BJ (cell line): ENCODE data around the gene TBC1D8. TPM values are rescaled to one million over a fixed set of nuclear protein-coding genes. Genes with fewer than 3 reads are reported as not detected.
A peak's percentile ranks its signal among the peaks of the same experiment; 100 is the strongest.

Experiments used
- CTCF ChIA-PET: fragments of 350-600 bp; formaldehyde crosslinking; extraction: SDS; loops from one replicate; lab custom pipeline; 2021; ENCODE audit warnings: antibody characterized with exemption, inconsistent platforms; lab: Yijun Ruan, JAX
- POLR2A ChIA-PET: fragments of 300-600 bp; sonication (Branson Sonifier 250); formaldehyde crosslinking; extraction: SDS; loops from one replicate; lab custom pipeline; 2021; ENCODE audit warnings: antibody characterized with exemption; lab: Charles Lee
- DNase-seq: peaks from one replicate; pipeline ENCODE4 v3.0.0-alpha.2; 2011; ENCODE audit warnings: low read depth
- H3K27me3 ChIP-seq: 2 replicates; pipeline ENCODE4 v1.6.0; 2011; ENCODE audit warnings: low read length; ENCODE audit not compliant: control insufficient read depth, insufficient read depth
- H3K36me3 ChIP-seq: 2 replicates; pipeline ENCODE4 v1.5.1; 2011; ENCODE audit warnings: low read length; ENCODE audit not compliant: control insufficient read depth, insufficient read depth
- H3K4me3 ChIP-seq: 2 replicates; pipeline ENCODE4 v1.5.1; 2011; ENCODE audit warnings: low read depth, mild to moderate bottlenecking, control low read depth, low read length
- polyA plus RNA-seq: library from polyadenylated mRNA; depleted of rRNA; stranded (reverse); fragments of >200 nt; gene quantifications from 2 replicates; pipeline ENCODE4 v1.2.3, GENCODE V29; 2011
- TF ChIP-seq, protein P1 (sequence below): IDR thresholded peaks from 2 replicates; pipeline ENCODE4 v1.5.1; 2011; ENCODE audit warnings: low read depth, mild to moderate bottlenecking, control low read depth, inconsistent platforms, low read length, moderate library complexity; ENCODE audit not compliant: insufficient read depth

Gene TBC1D8
- polyA plus RNA-seq, 1 experiment = 8.8 TPM

DNA sequence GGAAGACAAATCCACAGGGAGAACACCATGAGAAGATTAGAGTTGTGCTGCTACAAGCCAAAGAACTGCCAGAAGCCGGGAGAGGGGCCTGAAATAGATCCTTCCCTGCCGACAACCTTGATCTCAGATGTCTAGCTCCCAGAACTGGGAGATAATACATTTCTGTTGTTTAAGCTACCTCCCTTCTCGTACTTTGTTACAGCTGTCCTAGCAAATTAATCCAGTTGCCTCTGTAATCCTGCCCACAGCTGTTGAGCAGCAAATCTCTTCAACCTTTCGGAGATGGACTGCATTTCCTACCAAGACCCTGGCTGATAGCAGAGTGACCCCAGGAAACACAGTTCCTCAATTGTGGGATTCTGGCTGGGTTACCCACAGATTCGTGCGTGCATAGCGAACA lies 2.6 kb upstream of the TBC1D8 start:
- Histone ChIP-seq H3K36me3 (no peaks in the 10 kb centered on the region), H3K4me3 (no peak overlapping the region), H3K27me3 (no peaks in the 10 kb centered on the region; the same call in 1 of the 2 replicates)
- TF ChIP-seq, protein P1, sequence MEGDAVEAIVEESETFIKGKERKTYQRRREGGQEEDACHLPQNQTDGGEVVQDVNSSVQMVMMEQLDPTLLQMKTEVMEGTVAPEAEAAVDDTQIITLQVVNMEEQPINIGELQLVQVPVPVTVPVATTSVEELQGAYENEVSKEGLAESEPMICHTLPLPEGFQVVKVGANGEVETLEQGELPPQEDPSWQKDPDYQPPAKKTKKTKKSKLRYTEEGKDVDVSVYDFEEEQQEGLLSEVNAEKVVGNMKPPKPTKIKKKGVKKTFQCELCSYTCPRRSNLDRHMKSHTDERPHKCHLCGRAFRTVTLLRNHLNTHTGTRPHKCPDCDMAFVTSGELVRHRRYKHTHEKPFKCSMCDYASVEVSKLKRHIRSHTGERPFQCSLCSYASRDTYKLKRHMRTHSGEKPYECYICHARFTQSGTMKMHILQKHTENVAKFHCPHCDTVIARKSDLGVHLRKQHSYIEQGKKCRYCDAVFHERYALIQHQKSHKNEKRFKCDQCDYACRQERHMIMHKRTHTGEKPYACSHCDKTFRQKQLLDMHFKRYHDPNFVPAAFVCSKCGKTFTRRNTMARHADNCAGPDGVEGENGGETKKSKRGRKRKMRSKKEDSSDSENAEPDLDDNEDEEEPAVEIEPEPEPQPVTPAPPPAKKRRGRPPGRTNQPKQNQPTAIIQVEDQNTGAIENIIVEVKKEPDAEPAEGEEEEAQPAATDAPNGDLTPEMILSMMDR = no peak
- CTCF ChIA-PET = interaction anchor here (0.8 to 4.7 kb wide), 6 partner anchors 10 to 141 kb away, joined by 3 to 57 read pairs (median 5); no protein-coding TSS in a partner anchor
- POLR2A ChIA-PET = no interaction called here
- no peak for DNase-seq

DNA sequence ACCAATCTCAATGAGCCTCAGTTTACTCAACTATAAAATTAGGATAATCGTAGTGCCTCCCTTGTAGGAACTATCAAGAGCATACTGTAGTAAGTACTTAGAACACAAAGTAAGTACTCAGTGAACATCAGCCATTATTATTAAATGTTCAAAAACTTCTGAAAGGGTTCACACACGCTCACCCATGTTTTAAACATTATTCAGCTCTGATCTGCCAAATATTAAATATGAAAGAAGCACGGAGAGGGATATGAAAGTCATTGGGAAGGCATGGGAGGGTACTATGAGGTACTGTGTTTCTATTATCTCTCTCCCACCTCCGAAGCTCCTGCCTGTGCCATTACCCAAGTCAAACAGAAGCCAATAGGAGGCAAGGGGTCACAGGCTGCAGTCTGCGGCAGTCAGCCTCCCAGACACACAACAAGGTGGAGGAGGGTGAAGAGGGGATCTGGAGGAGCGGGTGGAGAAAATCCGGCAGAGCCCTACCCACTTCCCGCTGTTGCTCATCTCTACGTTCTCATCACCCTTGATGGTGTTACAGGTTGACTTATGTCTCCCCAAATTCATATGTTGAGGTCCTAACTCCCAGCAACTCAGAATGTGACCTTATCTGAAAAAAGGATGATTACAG lies 2.0 kb upstream of the TBC1D8 start:
- TF ChIP-seq, protein P1 = no peak
- no peak overlapping the region for H3K4me3 ChIP-seq
- POLR2A ChIA-PET = no interaction called here

DNA sequence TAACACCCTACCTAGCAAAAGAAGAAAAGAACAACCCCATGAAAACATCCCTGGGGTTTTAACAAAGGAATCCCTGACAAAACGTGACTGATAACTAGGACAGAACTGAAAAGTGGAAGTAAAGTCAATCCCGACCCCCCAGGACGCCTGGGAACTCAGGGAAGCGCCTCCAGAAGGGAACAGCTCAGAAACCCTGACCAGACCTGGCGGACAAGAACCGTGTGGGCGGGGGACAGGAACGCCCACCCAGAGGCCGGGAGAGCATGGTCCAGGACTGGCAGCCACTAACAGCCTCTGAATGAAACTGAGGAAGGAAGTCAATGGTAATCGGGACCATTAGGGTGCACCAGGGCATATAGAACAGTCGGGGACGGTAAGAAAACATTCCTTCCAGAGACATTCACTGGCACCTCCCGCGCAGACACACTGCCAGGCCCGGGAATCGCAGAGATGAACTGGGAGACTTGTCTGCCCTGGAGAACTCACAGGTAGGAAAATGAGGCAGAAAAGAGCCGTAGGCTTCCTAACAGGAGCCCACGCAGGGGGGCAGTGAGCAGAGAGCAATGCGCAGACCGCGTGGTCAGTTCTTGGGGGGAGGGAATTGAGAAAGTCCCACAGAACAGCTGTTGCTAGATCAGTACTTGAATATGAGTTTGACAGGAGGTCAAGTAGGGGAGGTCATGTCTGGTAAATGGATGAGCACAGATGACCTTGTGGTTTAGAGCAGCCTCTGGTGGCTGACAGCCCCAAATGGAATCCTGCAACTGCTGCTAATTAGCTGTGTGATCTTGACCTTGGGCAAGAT lies 1.3 kb upstream of the TBC1D8 start:
- Histone ChIP-seq H3K4me3 (no peak overlapping the region; the same call in 1 of the 2 replicates), H3K27me3 (no peaks in the 10 kb centered on the region; the same call in 1 of the 2 replicates), H3K36me3 (no peaks in the 10 kb centered on the region)
- ChIA-PET CTCF (interaction anchor here (0.6 to 4.7 kb wide), 28 partner anchors 10 to 557 kb away, joined by 3 to 57 read pairs (median 4); no protein-coding TSS in a partner anchor), POLR2A (interaction anchor here (0.6 kb wide), 1 partner anchor 91 kb away, joined by 3 read pairs; no protein-coding TSS in a partner anchor)
- TF ChIP-seq, protein P1 = peak; percentile 58
- DNase-seq = peak; percentile 5

More for the DNA sequence above, 2.0 kb upstream of the TBC1D8 start:
- Histone ChIP-seq H3K27me3 (no peaks in the 10 kb centered on the region; the same call in 1 of the 2 replicates), H3K36me3 (no peaks in the 10 kb centered on the region)
- CTCF ChIA-PET = interaction anchor here (0.6 to 4.7 kb wide), 26 partner anchors 9 to 558 kb away, joined by 3 to 57 read pairs (median 4); no protein-coding TSS in a partner anchor
- no peak for DNase-seq

DNA sequence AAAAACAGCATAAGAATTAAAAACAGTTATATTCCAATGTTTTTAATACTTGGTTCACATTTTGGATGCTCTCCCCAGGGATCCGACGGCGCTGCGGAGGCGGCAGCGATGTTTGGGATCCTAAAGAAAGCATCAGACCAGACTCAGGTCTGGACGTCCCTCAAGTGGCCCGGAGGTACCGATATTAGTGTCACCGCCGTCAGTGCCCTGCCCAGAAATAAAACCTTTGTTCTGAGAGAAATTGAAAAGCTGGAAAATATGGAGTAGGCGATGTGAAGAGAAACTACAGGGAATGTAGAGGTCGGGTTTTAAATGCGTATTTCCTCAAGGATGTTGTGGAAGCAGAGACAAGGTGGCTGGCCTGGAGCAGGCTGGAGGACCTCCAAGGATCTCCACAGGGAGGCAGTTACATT lies 683 bp upstream of the TBC1D8 start:
- H3K27me3 ChIP-seq = no peaks in the 10 kb centered on the region; the same call in 1 of the 2 replicates
- TF ChIP-seq, protein P1 = no peak
- peak overlapping the region; percentile 58 for H3K4me3 ChIP-seq
- no peak for DNase-seq
- no peaks in the 10 kb centered on the region for H3K36me3 ChIP-seq
- ChIA-PET CTCF (interaction anchor here (1.0 to 4.7 kb wide), 8 partner anchors 94 to 542 kb away, joined by 3 to 57 read pairs (median 4); no protein-coding TSS in a partner anchor), POLR2A (no interaction called here)
